ENCODE results near the gene CXCL14.

Gene CXCL14

DNA sequence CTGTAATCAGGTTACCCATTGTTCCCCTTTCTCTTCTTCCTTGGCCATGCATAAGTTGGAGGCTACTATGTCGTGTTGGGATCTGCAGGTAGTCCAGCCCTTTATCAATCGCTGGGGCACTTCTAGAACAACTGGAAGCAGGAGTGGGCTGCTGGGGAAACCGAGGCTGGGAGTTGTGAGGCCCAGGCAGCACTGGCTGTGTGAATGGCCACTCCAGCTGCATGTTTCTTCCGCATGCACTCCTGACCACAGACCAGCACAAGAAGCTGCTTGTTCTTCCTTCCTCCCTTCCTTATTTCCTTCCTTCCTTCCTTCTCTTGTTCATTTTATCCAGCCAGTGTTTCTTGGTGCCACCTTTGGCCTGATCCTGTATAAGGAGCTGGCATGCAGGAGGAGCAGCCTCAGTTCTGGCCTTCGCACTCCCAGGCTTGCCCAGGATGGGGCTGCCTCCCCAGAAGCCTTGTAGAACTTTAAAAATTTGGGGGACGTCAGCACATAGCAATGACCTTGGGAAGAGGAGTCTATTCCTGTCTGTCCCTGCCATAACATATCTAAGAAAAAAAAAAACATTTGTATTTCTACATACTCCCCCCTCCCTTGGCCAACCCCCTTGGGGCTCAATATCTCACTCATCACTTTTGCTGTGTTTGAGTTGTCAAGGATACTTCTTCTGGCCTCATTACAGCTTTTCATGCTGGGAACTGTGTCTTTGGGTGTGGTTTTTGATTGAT is 20.8 kb upstream of the CXCL14 start:
- no peak overlapping the region for H3K4me3 ChIP-seq (replicated peaks in 1 of 2; ENCODE audit: low read depth in 2 of 2, low read length in 2 of 2)
- TF ChIP-seq, protein P1, sequence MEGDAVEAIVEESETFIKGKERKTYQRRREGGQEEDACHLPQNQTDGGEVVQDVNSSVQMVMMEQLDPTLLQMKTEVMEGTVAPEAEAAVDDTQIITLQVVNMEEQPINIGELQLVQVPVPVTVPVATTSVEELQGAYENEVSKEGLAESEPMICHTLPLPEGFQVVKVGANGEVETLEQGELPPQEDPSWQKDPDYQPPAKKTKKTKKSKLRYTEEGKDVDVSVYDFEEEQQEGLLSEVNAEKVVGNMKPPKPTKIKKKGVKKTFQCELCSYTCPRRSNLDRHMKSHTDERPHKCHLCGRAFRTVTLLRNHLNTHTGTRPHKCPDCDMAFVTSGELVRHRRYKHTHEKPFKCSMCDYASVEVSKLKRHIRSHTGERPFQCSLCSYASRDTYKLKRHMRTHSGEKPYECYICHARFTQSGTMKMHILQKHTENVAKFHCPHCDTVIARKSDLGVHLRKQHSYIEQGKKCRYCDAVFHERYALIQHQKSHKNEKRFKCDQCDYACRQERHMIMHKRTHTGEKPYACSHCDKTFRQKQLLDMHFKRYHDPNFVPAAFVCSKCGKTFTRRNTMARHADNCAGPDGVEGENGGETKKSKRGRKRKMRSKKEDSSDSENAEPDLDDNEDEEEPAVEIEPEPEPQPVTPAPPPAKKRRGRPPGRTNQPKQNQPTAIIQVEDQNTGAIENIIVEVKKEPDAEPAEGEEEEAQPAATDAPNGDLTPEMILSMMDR (IDR thresholded peaks at IDR 0.05; ENCODE audit: low read depth, low read length), result no peak
- DNase-seq (ENCODE audit: low read depth in 2 of 2), result no peak

DNA sequence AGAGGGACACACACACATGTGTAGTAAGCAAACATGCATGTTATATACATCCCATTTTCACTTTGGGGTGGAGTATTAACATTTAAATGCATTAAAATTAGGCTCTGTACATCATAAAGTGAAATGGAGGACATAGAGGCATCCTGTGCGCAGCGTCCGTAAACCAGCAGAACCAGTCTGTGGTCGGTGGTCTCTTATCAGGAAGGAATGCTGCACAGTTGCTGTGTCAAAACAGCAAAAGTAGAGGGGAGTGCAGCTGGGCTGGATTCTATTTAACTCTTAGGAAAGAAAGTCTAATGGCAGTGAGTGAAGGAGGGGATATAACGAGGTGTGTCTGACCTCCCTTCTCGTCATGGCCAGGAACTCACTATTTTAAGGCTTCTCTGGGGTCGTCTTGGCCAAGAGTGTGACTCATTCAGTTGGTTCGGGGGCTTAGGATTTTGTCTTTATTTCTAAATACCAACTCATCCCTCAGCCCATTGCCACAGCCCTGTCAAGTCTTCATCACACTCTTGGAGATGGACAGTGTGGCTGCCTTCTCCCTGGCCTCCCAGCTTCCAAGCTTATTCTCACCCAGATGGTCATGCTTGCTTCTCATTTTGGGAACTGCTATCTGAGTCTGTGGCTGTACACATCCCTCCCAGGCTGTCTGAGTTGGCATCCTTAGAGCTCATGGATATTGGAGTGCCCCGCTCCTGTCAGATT is 20.1 kb upstream of the CXCL14 start:
- no peak for DNase-seq (ENCODE audit: low read depth in 2 of 2)
- TF ChIP-seq, protein P1 (IDR thresholded peaks at IDR 0.05; ENCODE audit: low read depth, low read length), result no peak
- no peak overlapping the region for H3K4me3 ChIP-seq (replicated peaks in 1 of 2; ENCODE audit: low read depth in 2 of 2, low read length in 2 of 2)

DNA sequence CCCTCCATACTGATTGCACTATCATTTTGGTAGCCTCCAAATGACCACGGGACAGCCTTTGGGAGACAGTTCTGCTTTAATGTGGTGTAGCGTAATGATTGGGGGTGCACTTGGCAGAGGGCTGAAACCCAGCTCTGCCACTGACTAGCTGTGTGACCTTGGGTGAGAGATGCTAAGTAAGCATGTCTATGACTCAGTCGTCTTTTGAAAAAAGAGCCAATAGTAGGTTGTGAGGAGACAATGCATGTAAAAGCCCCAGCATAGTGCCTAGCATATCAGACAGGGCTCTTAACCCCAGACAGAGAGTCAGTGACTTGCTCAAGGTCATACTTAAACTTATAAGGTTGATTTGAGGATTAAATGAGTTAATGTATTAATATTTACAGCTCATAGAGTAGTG is 18.0 kb upstream of the CXCL14 start:
- no peak for DNase-seq (ENCODE audit: low read depth in 2 of 2)
- TF ChIP-seq, protein P1 (IDR thresholded peaks at IDR 0.05; ENCODE audit: low read depth, low read length), result no peak
- H3K4me3 ChIP-seq (replicated peaks in 1 of 2; ENCODE audit: low read depth in 2 of 2, low read length in 2 of 2), result no peak overlapping the region

DNA sequence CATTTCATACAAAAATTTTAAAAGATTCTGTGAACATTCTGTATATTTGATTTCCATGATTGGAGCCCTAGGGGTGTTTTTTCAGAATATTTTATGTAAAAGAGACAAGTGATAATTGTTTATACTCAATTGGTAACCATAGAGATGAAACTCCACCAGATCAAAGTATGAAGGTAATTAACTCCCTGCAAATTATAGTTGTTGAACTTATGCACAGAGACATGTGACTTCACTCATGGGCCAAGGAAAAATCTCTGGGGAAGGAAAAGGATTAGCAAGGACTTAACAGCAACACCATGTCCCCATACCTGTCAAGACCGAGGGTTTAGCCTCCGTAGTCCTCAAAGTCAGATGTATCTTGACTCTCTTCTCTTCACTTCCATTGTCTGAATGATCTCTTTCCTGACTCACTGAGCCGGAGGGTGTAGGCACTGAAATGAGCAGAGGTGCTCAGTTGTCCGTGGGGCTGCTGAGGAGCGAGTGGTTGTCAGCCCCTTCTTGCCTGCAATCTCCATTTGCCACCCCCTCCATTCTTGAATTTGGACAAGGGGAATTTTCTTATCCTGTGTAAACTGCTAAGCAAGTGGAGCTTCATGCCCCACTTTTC is 17.5 kb upstream of the CXCL14 start:
- TF ChIP-seq, protein P1 (IDR thresholded peaks at IDR 0.05; ENCODE audit: low read depth, low read length), result no peak
- DNase-seq (ENCODE audit: low read depth in 2 of 2), result no peak
- H3K4me3 ChIP-seq (replicated peaks in 1 of 2; ENCODE audit: low read depth in 2 of 2, low read length in 2 of 2), result no peak overlapping the region

DNA sequence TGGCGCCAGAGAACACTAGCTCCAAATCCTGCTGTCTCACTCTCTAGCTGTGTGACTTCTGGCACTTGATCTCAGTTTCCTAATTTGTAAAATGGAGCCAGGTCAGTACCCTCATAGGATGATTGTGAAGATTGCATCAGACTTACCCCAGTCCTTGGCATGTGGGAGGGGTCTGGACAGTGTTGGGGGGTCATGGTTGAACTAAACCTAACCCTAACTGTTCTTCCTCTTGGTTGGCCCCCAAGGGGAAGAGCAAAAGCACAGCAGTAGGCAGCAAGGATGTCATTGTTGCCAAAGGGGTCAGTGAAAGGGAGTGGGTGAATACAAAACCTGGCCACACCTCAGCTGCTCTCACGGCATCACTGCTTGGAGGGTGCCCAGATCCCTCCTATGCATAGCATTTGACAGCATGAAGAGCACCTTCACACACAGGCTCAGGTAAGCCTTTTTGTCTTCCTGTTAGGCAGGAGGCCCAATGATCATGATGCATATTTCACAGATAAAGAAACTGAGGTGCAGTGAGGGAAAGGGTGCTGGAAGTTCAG is 15.7 kb upstream of the CXCL14 start:
- no peak for DNase-seq (ENCODE audit: low read depth in 2 of 2)
- TF ChIP-seq, protein P1 (IDR thresholded peaks at IDR 0.05; ENCODE audit: low read depth, low read length), result no peak
- no peak overlapping the region for H3K4me3 ChIP-seq (replicated peaks in 1 of 2; ENCODE audit: low read depth in 2 of 2, low read length in 2 of 2)

DNA sequence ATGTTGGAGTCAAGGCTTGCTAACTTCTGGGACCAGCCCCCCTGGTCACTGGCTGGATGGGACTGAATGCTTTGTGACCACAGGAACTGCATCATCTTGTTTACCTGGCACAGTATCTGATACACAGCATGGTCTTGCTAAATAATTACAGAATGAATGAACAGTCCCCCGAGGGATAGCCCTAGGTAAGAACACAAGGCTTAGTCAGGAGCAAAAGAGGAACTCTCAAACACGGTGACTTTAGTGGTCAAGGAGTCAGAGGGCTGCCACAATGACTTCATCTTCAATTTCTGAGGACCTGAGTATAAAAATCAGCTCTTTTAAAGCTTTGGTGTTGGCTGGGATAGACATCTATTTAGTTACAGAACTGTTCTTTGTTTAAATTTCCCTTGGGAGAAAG is 15.1 kb upstream of the CXCL14 start:
- TF ChIP-seq, protein P1 (IDR thresholded peaks at IDR 0.05; ENCODE audit: low read depth, low read length), result no peak
- no peak overlapping the region for H3K4me3 ChIP-seq (replicated peaks in 1 of 2; ENCODE audit: low read depth in 2 of 2, low read length in 2 of 2)
- DNase-seq (ENCODE audit: low read depth in 2 of 2), result no peak
